Myocyte (in vitro differentiated cells): ENCODE results near the gene PRKAR1B. TPM values are rescaled to one million over a fixed set of nuclear protein-coding genes. Genes with fewer than 3 reads are reported as not detected.

ENCODE experiments used
- DNase-seq: peaks from one replicate; pipeline ENCODE4 v3.0.0-alpha.2; 2012; ENCODE audit warnings: low read depth
- total RNA-seq: library from RNA; depleted of rRNA; stranded (reverse); fragments of >200 nt; gene quantifications from 2 replicates; pipeline ENCODE4 v1.2.3, GENCODE V29; 2014

Gene PRKAR1B
- total RNA-seq, 1 donor from 2014 or later: 16.4 TPM

GRCh38 chr7:741850-742249 is 14.8 kb upstream of the PRKAR1B start:
- DNase-seq: no peak

GRCh38 chr7:741191-741671 is 14.2 kb upstream of the PRKAR1B start:
- no peak for DNase-seq

GRCh38 chr7:739983-740942 is 13.2 kb upstream of the PRKAR1B start:
- no peak for DNase-seq

- no peak for DNase-seq
Measured at GRCh38 chr7:739455-739982, 12.4 kb upstream of the PRKAR1B start.

- DNase-seq: no peak
Measured at GRCh38 chr7:738723-739454, 11.8 kb upstream of the PRKAR1B start.

GRCh38 chr7:738241-738640 is 11.2 kb upstream of the PRKAR1B start:
- DNase-seq: peak; percentile 25

- no peak for DNase-seq
Measured at GRCh38 chr7:734808-735207, 7.7 kb upstream of the PRKAR1B start.

GRCh38 chr7:734214-734613 is 7.1 kb upstream of the PRKAR1B start:
- no peak for DNase-seq

- no peak for DNase-seq
Measured at GRCh38 chr7:732556-732955, 5.5 kb upstream of the PRKAR1B start.

- peak; percentile 86 for DNase-seq
Measured at GRCh38 chr7:732094-732541, 5.0 kb upstream of the PRKAR1B start.

GRCh38 chr7:731440-732085 is 4.5 kb upstream of the PRKAR1B start:
- no peak for DNase-seq

- DNase-seq: peak; percentile 80
Measured at GRCh38 chr7:730501-731439, 3.7 kb upstream of the PRKAR1B start.

GRCh38 chr7:729140-730000 is 2.3 kb upstream of the PRKAR1B start:
- no peak for DNase-seq

GRCh38 chr7:728602-729001 is 1.5 kb upstream of the PRKAR1B start:
- DNase-seq: no peak

- no peak for DNase-seq
Measured at GRCh38 chr7:727806-728460, 852 bp upstream of the PRKAR1B start.

- DNase-seq: no peak
Measured at GRCh38 chr7:726854-727103, 302 bp downstream of the PRKAR1B start.

GRCh38 chr7:726084-726853 is 812 bp downstream of the PRKAR1B start, which contains the start of gene DNAAF5:
Gene DNAAF5 (plus strand): TSS chr7:726699. CDS start chr7:726721, 22 bp downstream.
- peak; percentile 93 for DNase-seq
